GM12878 (cell line): ENCODE results near the gene MYO15A. TPM values are rescaled to one million over a fixed set of nuclear protein-coding genes. Genes with fewer than 3 reads are reported as not detected.

ENCODE experiments used
- ATAC-seq: fragments of 200-7000 bp; cut with Tn5 transposase; 3 replicates; pipeline ENCODE4 v1.9.1; 2020; ENCODE audit warnings: mild to moderate bottlenecking, moderate library complexity
- BruUV-seq: library from RNA; stranded (reverse); fragments of 400-500 nt; replicated peaks from 2 replicates; lab custom pipeline; 2021; lab: Mats Ljungman, UMichigan
- CTCF ChIA-PET: fragments of 300-600 bp; sonication (Branson Sonifier 250); formaldehyde crosslinking; extraction: SDS; loops from one replicate; lab custom pipeline; 2021; ENCODE audit warnings: inconsistent platforms; lab: Yijun Ruan, JAX
- POLR2A ChIA-PET: fragments of 350-600 bp; formaldehyde crosslinking; extraction: SDS; loops from one replicate; lab custom pipeline; 2021; ENCODE audit warnings: inconsistent platforms; lab: Charles Lee
- RAD21 ChIA-PET: fragments of 300-600 bp; sonication (Branson Sonifier 250); formaldehyde crosslinking; loops from one replicate; lab custom pipeline; 2023; ENCODE audit warnings: antibody characterized with exemption; ENCODE audit not compliant: unreplicated experiment; lab: Charles Lee
- SMC1A ChIA-PET: fragments of 300-600 bp; sonication (Branson Sonifier 250); formaldehyde crosslinking; loops from one replicate; lab custom pipeline; 2023; ENCODE audit not compliant: unreplicated experiment, uncharacterized antibody; lab: Charles Lee
- DNase-seq: peaks from one replicate; pipeline ENCODE4 v3.0.0-alpha.2; 2011; ENCODE audit warnings: low read depth, low spot score
- FAIRE-seq: peaks from 3 replicates; lab custom pipeline; 2011; peaks lifted over from hg19 to GRCh38; lab: Jason Lieb, UNC
- H2AFZ ChIP-seq: 2 replicates; pipeline ENCODE4 v1.6.0; 2011; ENCODE audit warnings: low read depth, low read length, control low read depth; ENCODE audit not compliant: control insufficient read depth
- H3K27ac ChIP-seq: 2 replicates; pipeline ENCODE4 v1.5.1; 2011; ENCODE audit warnings: control low read depth; ENCODE audit not compliant: control insufficient read depth, insufficient read depth
- H3K27me3 ChIP-seq, 2 experiments: replicated peaks in 1 of 2; 2 replicates each; pipeline versions ENCODE4 v1.6.0 to v1.6.1; 2011; ENCODE audit warnings: low read length in 1 of 2; ENCODE audit not compliant: control insufficient read depth in 2 of 2, insufficient read depth in 2 of 2
- H3K36me3 ChIP-seq, 2 experiments: 2 replicates each; pipeline ENCODE4 v1.5.1; 2011; ENCODE audit warnings: low read length in 1 of 2; ENCODE audit not compliant: control insufficient read depth in 2 of 2, insufficient read depth in 2 of 2
- H3K4me1 ChIP-seq: 2 replicates; pipeline ENCODE4 v1.6.1; 2011; ENCODE audit warnings: mild to moderate bottlenecking, low read length, moderate library complexity, mixed read lengths; ENCODE audit not compliant: control insufficient read depth, insufficient read depth
- H3K4me2 ChIP-seq: 2 replicates; pipeline ENCODE4 v1.6.0; 2011; ENCODE audit warnings: control low read depth; ENCODE audit not compliant: control insufficient read depth, insufficient read depth
- H3K4me3 ChIP-seq: fragments of 200-600 bp; sonication (generic); 2 replicates; pipeline ENCODE4 v1.5.1; 2016
- H3K79me2 ChIP-seq: 2 replicates; pipeline ENCODE4 v1.6.0; 2011; ENCODE audit warnings: low read length; ENCODE audit not compliant: control insufficient read depth, insufficient read depth
- H3K9ac ChIP-seq: 2 replicates; pipeline ENCODE4 v1.8.0; 2011; ENCODE audit warnings: low read length, control low read depth, mixed read lengths; ENCODE audit not compliant: control insufficient read depth, insufficient read depth
- H3K9me3 ChIP-seq: replicated peaks from 3 replicates; pipeline ENCODE4 v1.5.1; 2011; ENCODE audit warnings: mild to moderate bottlenecking, low read length; ENCODE audit not compliant: control insufficient read depth, insufficient read depth
- H4K20me1 ChIP-seq: 2 replicates; pipeline ENCODE4 v1.6.0; 2011; ENCODE audit not compliant: control insufficient read depth, insufficient read depth
- ASH2L ChIP-seq: fragments of 300-600, 200-600 bp; sonication (generic); IDR thresholded peaks from 2 replicates; pipeline ENCODE4 v1.6.1; 2017; ENCODE audit warnings: low read depth, mild to moderate bottlenecking, borderline replicate concordance
- BCLAF1 ChIP-seq: fragments of 450-650 bp; IDR thresholded peaks from 2 replicates; pipeline ENCODE4 v1.6.1; 2017; ENCODE audit warnings: antibody characterized with exemption, mild to moderate bottlenecking, moderate library complexity
- CBFB ChIP-seq: IDR thresholded peaks from 2 replicates; pipeline ENCODE4 v1.6.1; 2016; ENCODE audit warnings: antibody characterized with exemption, low read depth
- FOXM1 ChIP-seq: IDR thresholded peaks from 2 replicates; pipeline ENCODE4 v1.6.1; 2012; ENCODE audit warnings: low read depth, mild to moderate bottlenecking, inconsistent platforms, low read length, moderate library complexity
- HDAC2 ChIP-seq: fragments of 200-600 bp; sonication (generic); IDR thresholded peaks from 2 replicates; pipeline ENCODE4 v1.6.1; 2017
- HDAC6 ChIP-seq: fragments of 200-600 bp; sonication (generic); IDR thresholded peaks from one replicate; pipeline ENCODE4 v1.8.0; 2017; ENCODE audit warnings: antibody characterized with exemption; ENCODE audit not compliant: unreplicated experiment
- IRF3 ChIP-seq: fragments of 450-650 bp; IDR thresholded peaks from 2 replicates; pipeline ENCODE4 v1.6.1; 2014; ENCODE audit warnings: mild to moderate bottlenecking
- IRF4 ChIP-seq: IDR thresholded peaks from 2 replicates; pipeline ENCODE4 v1.6.1; 2011; ENCODE audit warnings: low read depth, low read length
- JUNB ChIP-seq: IDR thresholded peaks from 2 replicates; pipeline ENCODE4 v1.6.1; 2016; ENCODE audit warnings: antibody characterized with exemption, mild to moderate bottlenecking
- MTA3 ChIP-seq: IDR thresholded peaks from 2 replicates; pipeline ENCODE4 v1.6.1; 2012; ENCODE audit warnings: low read length, inconsistent platforms, borderline replicate concordance
- POLR2AphosphoS2 ChIP-seq: IDR thresholded peaks from 2 replicates; pipeline ENCODE4 v1.6.1; 2011; ENCODE audit warnings: low read depth, mild to moderate bottlenecking, low read length, improper control_type of control experiment, moderate library complexity
- PRDM15 ChIP-seq: fragments of 450-650 bp; formaldehyde crosslinking; IDR thresholded peaks from 2 replicates; pipeline ENCODE4 v1.4.0; 2020; ENCODE audit warnings: mild to moderate bottlenecking, moderate library complexity
- SIN3A ChIP-seq: IDR thresholded peaks from 2 replicates; pipeline ENCODE4 v1.6.1; 2012; ENCODE audit warnings: low read depth, low read length, improper control_type of control experiment
- SPI1 ChIP-seq: IDR thresholded peaks from 2 replicates; pipeline ENCODE4 v1.6.1; 2011; ENCODE audit warnings: low read depth, mild to moderate bottlenecking, low read length, moderate library complexity, borderline replicate concordance; ENCODE audit not compliant: insufficient read depth
- SUPT20H ChIP-seq: IDR thresholded peaks from 2 replicates; pipeline ENCODE4 v1.6.1; 2011; ENCODE audit warnings: low read depth, mild to moderate bottlenecking, low read length, moderate library complexity, borderline replicate concordance; ENCODE audit not compliant: control insufficient read depth
- SUZ12 ChIP-seq: fragments of 200-600 bp; sonication (generic); IDR thresholded peaks from one replicate; pipeline ENCODE4 v1.6.1; 2018; ENCODE audit warnings: antibody characterized with exemption, mild to moderate bottlenecking; ENCODE audit not compliant: unreplicated experiment
- TCF3 ChIP-seq: IDR thresholded peaks from 2 replicates; pipeline ENCODE4 v1.6.1; 2012; ENCODE audit warnings: low read depth, mild to moderate bottlenecking, low read length, borderline replicate concordance; ENCODE audit not compliant: insufficient read depth
- WGBS: methylation state at CpG from one replicate; pipeline ENCODE4 v1.1.6; 2016; ENCODE audit warnings: low lambda C conversion rate; ENCODE audit not compliant: insufficient replicate concordance, insufficient coverage; ENCODE audit errors: missing lambda C conversion rate; 5-methylcytosine and 5-hydroxymethylcytosine counted together
- in situ Hi-C: fragments of 300-500 bp; cut with MboI; formaldehyde crosslinking; loops from 9 replicates; pipeline ENCODE4 v1.14.3; 2018; ENCODE audit warnings: mixed read lengths
- intact Hi-C: fragments of 100-400 bp; cut with micrococcal nuclease; formaldehyde crosslinking; loops from one replicate; pipeline ENCODE4 v1.14.2; 2022; ENCODE audit not compliant: unreplicated experiment
- polyA plus RNA-seq, 11 experiments: library from polyadenylated mRNA; depleted of rRNA in 4 of 11; unstranded in 6 of 11; stranded (reverse) in 5 of 11; fragments of >200 nt; fragmentation: Nextera tagmentation in 4 of 11; fragmentation: Illumina TruSeq in 1 of 11; extraction: Ambion mirVana in 4 of 11; extraction: Trizol in 1 of 11; gene quantifications; 1 replicate in 1 of 11; 2 replicates in 10 of 11; pipeline versions ENCODE4 v1.2.1 to v1.2.3, GENCODE V29; 2011 to 2016; ENCODE audit warnings: inconsistent platforms in 2 of 11, missing spikeins in 2 of 11, low read depth in 1 of 11
- total RNA-seq, 4 experiments: library from RNA; depleted of rRNA in 3 of 4; stranded (reverse); fragments of >200 nt in 3 of 4; fragmentation: Illumina TruSeq in 1 of 4; extraction: Trizol in 1 of 4; gene quantifications; 2 replicates each; pipeline versions ENCODE4 v1.2.1 to v1.2.3, GENCODE V29; 2013 to 2021

The MYO15A gene
- total and polyA plus RNA-seq, 10 of the 15 experiments (the other 5 are each of a cell fraction or from before 2014, with no cell fraction given), result 0.03 to 0.77 (median 0.21) TPM; not detected in 4

- SMC1A ChIA-PET, result interaction anchor here (1.5 kb wide), 1 partner anchor 25 kb away, joined by 3 read pairs; no protein-coding TSS in a partner anchor
- TF ChIP-seq SPI1 (no peak), JUNB (no peak), FOXM1 (no peak), BCLAF1 (no peak), HDAC6 (no peak), SIN3A (no peak), SUPT20H (no peak), IRF3 (no peak), ASH2L (no peak), SUZ12 (no peak), TCF3 (no peak), CBFB (no peak), HDAC2 (no peak), IRF4 (no peak), PRDM15 (CRISPR knock-in tag) (no peak), POLR2AphosphoS2 (no peak), MTA3 (no peak)
These were observed 37.3 kb downstream of the MYO15A start for GRCh38 chr17:18145811-18146210.

More at GRCh38 chr17:18145811-18146210, 37.3 kb downstream of the MYO15A start:
- Histone ChIP-seq H3K4me2 (no peak overlapping the region), H3K36me3 (no peaks in the 10 kb centered on the region), H3K27me3 (no peaks in the 10 kb centered on the region), H3K4me1 (no peaks in the 10 kb centered on the region), H3K27ac (no peak overlapping the region), H2AFZ (no peak overlapping the region), H3K9ac (no peak overlapping the region), H3K4me3 (no peak overlapping the region), H4K20me1 (no peaks in the 10 kb centered on the region), H3K9me3 (no peaks in the 10 kb centered on the region), H3K79me2 (no peaks in the 10 kb centered on the region)
- ATAC-seq (no peak), DNase-seq (no peak), FAIRE-seq (no peak)
- ChIA-PET RAD21 (interaction anchor here (2.7 kb wide), 1 partner anchor 37 kb away, joined by 10 read pairs; the partner anchor contains the start of gene ALKBH5), POLR2A (no interaction called here), CTCF (interaction anchor here (1.4 to 2.1 kb wide), 3 partner anchors 12 to 71 kb away, joined by 3 to 5 read pairs (median 4); partner anchors contain the start of gene ALKBH5)
- WGBS, result 61% methylated on average over 13 of the region's 13 CpGs
- intact Hi-C loops (no loop called here), in situ Hi-C loops (no loop called here)
- BruUV-seq, result no TSS peak
